ENCODE data around the gene ADIPOQ. TPM values are rescaled to one million over a fixed set of nuclear protein-coding genes. Genes with fewer than 3 reads are reported as not detected.
"Not testable (repeated sequence)": the region's sequence is repeated elsewhere in the genome, so short reads cannot be mapped to it uniquely, and the experiment has no call there.

ADIPOQ gene
- total RNA-seq, result 8.2 TPM
- long read RNA-seq, full-length matches to known transcripts, result 1 of 3 reads
- long read RNA-seq, partial matches to known transcripts, result 1 of 3 reads
- long read RNA-seq, other reads (novel, unspliced or antisense), result 1 of 3 reads

DNA sequence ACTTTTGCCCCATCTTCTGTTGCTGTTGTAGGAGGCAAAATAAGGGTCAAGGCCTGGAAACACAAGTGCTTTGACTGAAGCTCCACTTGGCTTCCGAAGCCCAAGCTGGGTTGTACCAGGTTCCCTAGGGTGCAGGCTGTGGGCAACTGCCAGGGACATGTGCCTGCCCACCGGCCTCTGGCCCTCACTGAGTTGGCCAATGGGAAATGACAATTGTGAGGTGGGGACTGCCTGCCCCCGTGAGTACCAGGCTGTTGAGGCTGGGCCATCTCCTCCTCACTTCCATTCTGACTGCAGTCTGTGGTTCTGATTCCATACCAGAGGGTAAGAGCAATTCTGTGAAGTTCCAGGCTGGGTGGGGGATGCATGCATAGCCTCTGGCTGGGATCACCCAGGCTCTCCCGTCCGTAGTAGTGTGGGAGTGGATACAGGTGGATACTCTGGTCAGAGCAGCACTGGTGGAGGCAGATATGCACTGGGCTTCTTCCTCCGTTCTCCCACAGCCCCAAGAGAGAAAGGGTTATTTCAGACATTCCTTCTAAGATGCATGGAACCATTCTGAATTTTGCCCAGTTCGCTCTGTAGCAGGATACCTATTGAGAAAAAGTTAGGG, at the start of gene ADIPOQ:
ADIPOQ (plus strand) TSS at position 285 of the 613 bp plus-strand sequence. CDS start 10,349 bp downstream, outside the sequence.
- ATAC-seq (ENCODE audit: poor library complexity) (no peak), DNase-seq (no peak)
- intact Hi-C loops (cut with DNase I), result no loop called here

DNA sequence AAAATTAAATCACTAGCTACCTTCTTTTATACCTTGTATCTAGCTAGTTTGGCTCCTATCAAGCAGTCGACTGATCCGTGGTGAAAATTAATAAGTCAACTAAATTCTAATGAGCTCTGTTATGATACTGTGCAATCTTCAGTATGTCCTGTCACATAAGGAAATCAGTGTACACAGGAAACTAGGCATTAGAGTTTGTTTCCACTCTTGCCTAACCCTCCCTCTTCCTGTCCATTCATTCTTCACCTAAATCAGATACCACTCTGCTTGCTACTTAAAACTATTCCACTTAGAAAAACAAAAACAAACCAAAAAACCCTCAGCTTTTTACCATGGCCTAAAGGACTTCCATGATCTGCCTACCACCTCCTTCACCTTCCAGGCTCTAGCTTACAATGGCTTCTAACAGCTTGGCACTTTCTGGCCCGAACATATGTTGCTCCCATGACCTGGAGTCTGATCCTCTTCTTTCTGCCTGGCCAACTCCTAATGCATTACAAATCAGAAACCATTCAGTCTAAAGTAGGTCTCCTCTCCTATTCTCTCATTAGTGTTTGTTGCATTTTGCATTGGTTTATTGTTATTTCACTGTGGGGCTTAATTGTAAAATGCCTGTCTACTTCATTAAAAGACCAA, 44.2 kb upstream of the ADIPOQ start:
- ATAC-seq (ENCODE audit: poor library complexity), result no peak
- intact Hi-C loops (cut with DNase I), result no loop called here
- DNase-seq, result no peak

DNA sequence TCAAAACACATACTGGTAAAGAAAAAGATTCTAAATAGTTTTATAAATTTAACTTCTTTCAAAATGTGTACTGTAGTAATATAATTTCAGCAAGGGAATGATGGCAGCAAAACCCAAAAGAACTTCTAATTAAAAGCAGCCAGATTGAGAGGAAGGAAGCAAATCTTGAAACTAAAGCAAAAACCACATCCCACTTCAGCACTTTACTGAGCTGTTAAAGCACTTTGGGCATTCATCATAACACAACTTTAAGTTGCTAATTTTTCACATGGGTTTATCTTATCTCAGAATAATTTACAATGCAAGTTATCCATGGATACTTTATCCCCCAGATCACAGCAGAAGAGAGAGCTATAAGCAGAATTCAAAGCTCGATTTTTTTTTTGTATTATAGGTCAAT, 42.2 kb upstream of the ADIPOQ start:
- ATAC-seq (ENCODE audit: poor library complexity) (no peak), DNase-seq (no peak)
- intact Hi-C loops (cut with DNase I), result no loop called here

DNA sequence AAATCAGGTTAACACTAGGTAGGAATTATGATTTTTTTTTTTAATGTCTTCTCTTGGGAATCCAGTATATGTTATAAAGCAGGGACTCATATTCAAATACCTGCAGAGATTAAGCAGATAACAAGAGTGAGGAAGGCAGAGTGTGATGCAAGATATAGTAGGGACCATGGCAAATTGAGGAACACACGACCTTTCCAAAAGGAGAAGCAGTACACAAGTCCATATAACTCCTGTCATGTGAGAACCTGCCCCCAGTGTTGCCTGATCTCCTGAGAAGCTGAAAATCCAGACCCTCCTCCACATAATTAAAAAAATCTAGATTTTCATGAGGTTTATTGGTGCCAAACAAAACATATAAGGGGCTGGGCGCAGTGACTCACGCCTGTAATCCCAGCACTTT, 39.8 kb upstream of the ADIPOQ start:
- intact Hi-C loops (cut with DNase I), result no loop called here
- DNase-seq (no peak), ATAC-seq (ENCODE audit: poor library complexity) (no peak)

DNA sequence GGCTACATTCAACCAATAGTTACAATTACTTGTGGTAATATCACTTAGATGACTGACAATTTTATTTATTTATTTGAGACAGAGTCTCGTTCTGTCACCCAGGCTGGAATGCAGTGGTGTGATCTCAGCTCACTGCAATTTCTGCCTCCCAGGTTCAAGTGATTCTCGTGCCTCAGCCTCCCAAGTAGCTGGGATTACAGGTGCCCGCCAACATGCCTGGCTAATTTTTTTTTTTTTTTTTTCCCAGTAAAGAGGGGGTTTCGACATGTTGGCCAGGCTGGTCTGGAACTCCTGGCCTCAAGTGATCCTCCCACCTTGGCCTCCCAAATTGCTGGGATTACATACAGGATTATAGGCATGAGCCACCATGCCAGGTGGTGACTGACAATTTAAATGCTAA, 39.1 kb upstream of the ADIPOQ start:
- intact Hi-C loops (cut with DNase I); ATAC-seq (ENCODE audit: poor library complexity); DNase-seq: not testable (repeated sequence)

DNA sequence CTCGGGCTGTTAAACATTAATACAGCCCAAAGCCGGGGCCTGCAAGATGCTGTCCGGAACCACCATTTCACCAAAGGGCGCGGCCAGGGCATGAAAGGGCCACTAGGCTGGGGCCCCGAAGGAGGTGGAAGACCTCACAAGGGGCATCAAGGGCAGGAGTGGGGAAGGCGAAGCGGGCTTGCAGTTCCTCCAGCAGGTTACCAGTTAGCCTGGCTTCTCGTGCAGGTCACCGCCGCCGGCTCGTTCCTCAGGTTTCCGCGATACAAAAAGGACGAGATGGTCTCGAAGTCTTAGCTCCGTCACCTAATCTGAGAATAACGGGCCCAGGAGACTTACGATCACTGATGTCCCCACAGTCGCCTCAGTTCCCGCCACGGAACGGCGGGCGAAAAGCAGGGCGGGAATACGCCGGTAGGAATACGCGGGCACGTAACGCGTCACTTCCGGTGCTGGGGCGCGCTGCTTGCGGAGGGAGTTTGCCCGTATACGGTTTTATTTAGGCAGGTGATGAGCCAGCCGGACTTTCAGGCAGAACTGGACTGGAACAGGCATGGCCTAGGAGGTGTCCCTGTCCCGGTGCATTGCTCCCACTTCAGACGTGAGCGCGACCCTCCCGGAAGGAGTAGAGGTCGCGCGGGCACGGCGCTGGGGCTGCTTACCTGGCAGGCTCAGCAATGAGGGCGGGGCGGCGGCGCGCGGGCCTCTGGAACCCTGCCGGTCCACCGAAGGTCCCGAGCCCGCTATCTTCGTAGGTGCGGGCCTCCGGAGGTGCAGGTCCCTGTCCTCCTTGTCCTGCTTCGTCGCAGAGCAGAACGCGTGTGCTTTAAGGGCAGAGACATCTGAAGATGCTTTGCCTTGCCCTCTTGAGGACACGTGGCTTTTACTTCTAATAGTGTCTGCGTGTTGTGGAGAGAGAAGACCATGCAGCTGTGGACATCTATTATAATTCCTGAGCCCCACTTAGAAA, 36.1 kb upstream of the ADIPOQ start, which contains the start of gene RFC4:
RFC4 (minus strand) TSS at position 394 of the 967 bp plus-strand sequence. CDS start 1,769 bp downstream, outside the sequence.
- intact Hi-C loops (cut with DNase I), result no loop called here

DNA sequence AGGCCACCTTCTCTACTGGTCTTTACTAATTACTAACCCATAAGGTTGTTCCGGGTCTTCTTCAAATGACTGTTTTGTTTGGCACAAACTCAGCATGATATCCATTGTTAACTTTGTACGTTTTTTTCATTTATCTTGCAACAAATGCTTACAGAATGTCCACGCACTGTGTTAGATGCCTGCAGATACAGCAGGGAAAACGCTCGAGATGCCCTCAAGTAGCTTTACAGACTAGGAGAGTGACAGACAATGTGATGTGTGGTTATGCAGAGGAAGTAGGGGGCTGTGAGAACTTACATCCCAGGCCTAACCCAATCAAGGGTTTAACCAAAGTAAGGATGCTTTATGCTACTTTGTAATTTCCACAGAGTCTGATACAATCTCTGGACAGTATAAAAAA, 35.3 kb upstream of the ADIPOQ start:
- intact Hi-C loops (cut with DNase I), result no loop called here
- ATAC-seq (ENCODE audit: poor library complexity) (no peak), DNase-seq (no peak)

More for the DNA sequence above, 36.1 kb upstream of the ADIPOQ start, which contains the start of gene RFC4:
- ATAC-seq (ENCODE audit: poor library complexity), result peak; percentile 99
- peak; percentile 94 for DNase-seq

- no peak for DNase-seq
- intact Hi-C loops (cut with DNase I), result no loop called here
- no peak for ATAC-seq (ENCODE audit: poor library complexity)
These were observed 32.0 kb upstream of the ADIPOQ start for GRCh38 chr3:186810336-186810996.

- ATAC-seq (ENCODE audit: poor library complexity); intact Hi-C loops (cut with DNase I); DNase-seq: not testable (repeated sequence)
These were observed 31.2 kb upstream of the ADIPOQ start for GRCh38 chr3:186811313-186811712.

GRCh38 chr3:186814100-186814499, 28.4 kb upstream of the ADIPOQ start:
- intact Hi-C loops (cut with DNase I), result no loop called here
- ATAC-seq (ENCODE audit: poor library complexity) (no peak), DNase-seq (no peak)

DNA sequence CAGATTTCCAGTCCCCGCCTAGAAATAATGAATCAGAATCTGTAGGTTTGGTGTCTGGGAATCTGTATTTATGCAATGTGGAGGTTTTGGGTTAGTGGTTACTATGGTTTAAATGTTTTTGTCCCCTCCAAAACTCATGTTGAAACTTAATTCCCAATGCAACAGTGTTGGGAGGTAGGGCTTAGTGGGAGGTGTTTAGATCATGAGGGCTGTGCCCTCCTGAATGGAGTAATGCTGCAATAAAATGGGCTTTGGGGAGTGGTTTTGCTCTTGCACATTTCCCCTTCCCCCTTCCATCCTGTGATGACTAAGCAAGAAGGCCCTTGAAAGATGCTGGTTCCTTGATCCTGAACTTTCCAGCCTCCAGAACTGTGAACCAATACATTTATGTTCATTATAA, 27.1 kb upstream of the ADIPOQ start:
- intact Hi-C loops (cut with DNase I), result no loop called here
- DNase-seq (no peak), ATAC-seq (ENCODE audit: poor library complexity) (no peak)

GRCh38 chr3:186818516-186818915, 24.0 kb upstream of the ADIPOQ start:
- no peak for DNase-seq
- ATAC-seq (ENCODE audit: poor library complexity), result no peak

DNA sequence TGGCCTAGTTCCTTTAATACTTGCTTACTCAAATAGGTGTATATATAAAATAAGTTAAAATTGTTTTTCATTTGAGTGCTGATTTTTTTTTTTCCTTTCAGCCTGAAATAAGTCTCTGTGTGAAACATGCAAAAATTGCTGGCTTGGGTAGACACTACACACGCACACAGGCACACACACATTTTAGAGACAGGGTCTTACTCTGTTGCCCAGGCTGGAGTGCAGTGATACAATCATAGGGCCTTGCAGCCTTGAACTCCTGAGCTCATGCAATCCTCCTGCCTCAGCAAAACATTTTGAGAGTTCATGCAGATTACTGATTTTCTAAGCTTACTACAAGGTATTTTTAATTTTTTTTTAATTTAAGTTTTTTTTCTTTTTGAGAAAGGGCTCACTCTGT, 23.6 kb upstream of the ADIPOQ start:
- intact Hi-C loops (cut with DNase I), result no loop called here
- DNase-seq (no peak), ATAC-seq (ENCODE audit: poor library complexity) (no peak)

More at GRCh38 chr3:186818516-186818915, 24.0 kb upstream of the ADIPOQ start:
- intact Hi-C loops (cut with DNase I), result no loop called here

DNA sequence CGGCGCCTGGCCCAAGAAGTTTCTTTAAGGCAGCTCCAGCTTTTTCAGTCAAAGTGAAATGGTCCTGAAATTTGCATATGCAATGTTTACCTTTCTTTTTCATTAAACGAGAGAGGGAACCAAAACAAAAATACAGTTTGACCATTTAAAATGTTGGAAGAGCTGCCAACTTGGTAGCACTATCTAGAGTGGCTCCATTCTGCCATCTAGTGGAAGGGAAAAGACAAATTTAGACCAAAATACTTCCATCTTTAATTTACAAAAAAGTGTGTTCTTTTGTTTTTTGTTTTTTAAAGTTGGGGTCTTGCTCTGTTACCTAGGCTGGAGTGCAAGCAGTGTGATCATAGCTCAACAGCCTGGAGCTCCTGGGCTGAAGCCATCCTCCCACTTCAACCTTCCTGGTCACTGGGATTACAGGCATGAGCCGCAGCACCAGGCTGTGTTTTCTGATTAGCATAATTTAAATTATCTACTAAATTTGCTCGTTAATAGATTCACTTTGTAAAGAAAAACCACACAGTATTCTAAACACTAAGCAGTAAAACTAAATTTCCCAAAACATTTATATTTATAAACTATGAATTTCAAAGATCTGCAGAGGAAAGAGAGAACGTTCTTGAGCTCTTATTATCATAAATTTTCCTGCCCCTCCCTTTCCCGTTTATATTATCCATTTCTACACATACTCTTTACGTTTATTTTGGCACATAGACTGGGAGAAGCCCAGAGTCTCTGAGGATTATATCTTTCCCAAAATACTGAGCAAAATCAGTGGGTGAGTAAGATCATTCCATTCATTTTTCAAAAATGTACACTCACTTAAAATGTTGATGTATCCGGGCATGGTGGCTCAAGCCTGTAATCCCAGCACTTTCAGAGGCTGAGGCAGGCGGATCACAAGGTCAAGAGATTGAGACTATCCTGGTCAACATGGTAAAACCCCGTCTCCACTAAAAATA, 20.8 kb upstream of the ADIPOQ start:
- DNase-seq (no peak), ATAC-seq (ENCODE audit: poor library complexity) (peak; percentile 42)
- intact Hi-C loops (cut with DNase I), result loop anchor here (2.0 kb wide), 1 partner anchor 207 kb away; no protein-coding TSS in a partner anchor

GRCh38 chr3:186822388-186822759, 20.1 kb upstream of the ADIPOQ start:
- DNase-seq; intact Hi-C loops (cut with DNase I); ATAC-seq (ENCODE audit: poor library complexity): not testable (repeated sequence)

- DNase-seq (no peak), ATAC-seq (ENCODE audit: poor library complexity) (no peak)
- intact Hi-C loops (cut with DNase I), result no loop called here
These were observed 19.1 kb upstream of the ADIPOQ start for GRCh38 chr3:186823386-186823785.

DNA sequence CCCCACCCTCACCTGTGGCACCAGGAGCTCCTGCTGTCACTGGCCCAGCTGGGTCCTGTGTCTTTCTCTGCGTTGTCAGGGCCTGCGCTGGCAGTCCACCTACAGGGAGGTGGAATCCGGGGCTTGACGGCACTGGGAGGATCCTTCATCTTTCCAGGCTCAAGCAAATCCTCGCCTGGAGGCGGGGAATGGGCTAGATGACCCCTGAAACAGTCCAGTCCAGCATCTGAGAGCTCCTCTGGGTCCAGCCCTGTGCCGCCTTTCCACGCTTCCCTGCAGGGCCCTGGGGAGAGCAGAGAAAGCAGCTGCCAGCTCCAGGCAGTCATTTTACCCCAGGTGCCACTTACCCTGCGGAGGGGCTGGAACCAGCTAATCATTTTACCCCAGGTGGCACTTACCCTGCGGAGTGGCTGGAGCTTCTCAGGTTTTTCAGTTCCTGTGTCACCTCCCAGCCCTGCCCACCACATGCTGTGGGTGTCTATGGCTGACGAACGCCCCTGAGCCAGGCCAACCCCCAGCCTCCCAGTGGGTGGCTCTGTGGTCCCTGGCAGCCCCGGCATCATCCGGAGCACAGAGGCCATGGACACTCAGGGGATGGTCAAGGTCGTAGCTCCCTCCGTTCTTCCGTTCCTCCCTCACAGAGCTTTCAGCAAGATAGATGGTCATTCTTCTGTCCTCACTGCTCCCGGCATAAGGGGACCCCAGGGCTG, 17.9 kb upstream of the ADIPOQ start:
- DNase-seq (no peak), ATAC-seq (ENCODE audit: poor library complexity) (no peak)
- intact Hi-C loops (cut with DNase I), result no loop called here

Data from Right ventricle myocardium superior (tissue), 1 donor.